ENCODE results near the gene LMNTD1.

LMNTD1 gene

GRCh38 chr12:25587346-25587745, 34.3 kb upstream of the LMNTD1 start:
- no peak for TF ChIP-seq ZFX (IDR thresholded peaks at IDR 0.05)
- TF ChIP-seq, protein P1, sequence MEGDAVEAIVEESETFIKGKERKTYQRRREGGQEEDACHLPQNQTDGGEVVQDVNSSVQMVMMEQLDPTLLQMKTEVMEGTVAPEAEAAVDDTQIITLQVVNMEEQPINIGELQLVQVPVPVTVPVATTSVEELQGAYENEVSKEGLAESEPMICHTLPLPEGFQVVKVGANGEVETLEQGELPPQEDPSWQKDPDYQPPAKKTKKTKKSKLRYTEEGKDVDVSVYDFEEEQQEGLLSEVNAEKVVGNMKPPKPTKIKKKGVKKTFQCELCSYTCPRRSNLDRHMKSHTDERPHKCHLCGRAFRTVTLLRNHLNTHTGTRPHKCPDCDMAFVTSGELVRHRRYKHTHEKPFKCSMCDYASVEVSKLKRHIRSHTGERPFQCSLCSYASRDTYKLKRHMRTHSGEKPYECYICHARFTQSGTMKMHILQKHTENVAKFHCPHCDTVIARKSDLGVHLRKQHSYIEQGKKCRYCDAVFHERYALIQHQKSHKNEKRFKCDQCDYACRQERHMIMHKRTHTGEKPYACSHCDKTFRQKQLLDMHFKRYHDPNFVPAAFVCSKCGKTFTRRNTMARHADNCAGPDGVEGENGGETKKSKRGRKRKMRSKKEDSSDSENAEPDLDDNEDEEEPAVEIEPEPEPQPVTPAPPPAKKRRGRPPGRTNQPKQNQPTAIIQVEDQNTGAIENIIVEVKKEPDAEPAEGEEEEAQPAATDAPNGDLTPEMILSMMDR (conservative IDR thresholded peaks at IDR 0.05): no peak
- H3K27ac ChIP-seq: no peak overlapping the region

GRCh38 chr12:25585662-25586061, 32.6 kb upstream of the LMNTD1 start:
- TF ChIP-seq, protein P1 (conservative IDR thresholded peaks at IDR 0.05): no peak
- no peak for TF ChIP-seq ZFX (IDR thresholded peaks at IDR 0.05)

GRCh38 chr12:25585021-25585523, 32.0 kb upstream of the LMNTD1 start:
- no peak for TF ChIP-seq ZFX (IDR thresholded peaks at IDR 0.05)
- TF ChIP-seq, protein P1 (conservative IDR thresholded peaks at IDR 0.05): no peak
- no peak overlapping the region for H3K27ac ChIP-seq

More at GRCh38 chr12:25585662-25586061, 32.6 kb upstream of the LMNTD1 start:
- H3K27ac ChIP-seq: no peak overlapping the region

DNA sequence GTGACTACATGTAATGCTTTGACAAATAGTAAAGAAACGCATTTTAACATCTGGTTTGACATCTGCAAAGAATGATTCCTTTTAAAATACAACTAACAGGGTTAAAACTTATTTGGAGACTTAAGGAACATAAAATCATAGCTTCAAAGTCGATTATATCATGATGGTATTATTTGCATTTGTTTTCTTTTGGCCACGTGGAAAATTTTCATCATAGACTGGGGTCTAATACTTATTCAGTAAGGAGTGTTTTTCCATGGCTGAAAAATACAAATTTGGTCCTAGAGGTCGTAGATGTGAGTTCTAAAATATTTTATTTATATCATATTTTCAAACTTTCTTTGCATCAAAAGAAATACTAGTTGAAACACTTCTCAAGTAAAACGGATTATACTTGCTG, 31.5 kb upstream of the LMNTD1 start:
- H3K27ac ChIP-seq: no peak overlapping the region
- TF ChIP-seq, protein P1 (conservative IDR thresholded peaks at IDR 0.05): no peak

DNA sequence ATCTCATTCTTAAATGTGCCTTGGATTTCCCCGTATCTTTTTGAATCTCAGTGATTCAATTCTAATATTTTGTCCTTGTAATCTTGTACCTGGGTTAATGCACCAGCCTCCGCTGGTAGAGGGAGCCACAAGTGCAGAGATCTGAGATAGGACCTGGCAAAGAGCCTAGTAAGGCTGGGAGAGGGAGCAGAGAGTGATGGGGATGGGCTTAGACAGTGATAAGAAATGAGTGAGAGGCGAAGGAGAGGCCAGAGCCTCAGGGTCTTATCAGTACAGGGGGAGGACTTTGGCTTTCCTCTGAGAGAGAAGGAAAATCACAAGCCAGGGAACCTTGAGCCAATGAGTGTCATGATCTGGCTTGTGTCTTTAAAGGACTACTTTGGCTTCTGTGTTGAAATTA, 30.5 kb upstream of the LMNTD1 start:
- no peak overlapping the region for H3K27ac ChIP-seq
- no peak for TF ChIP-seq ZFX (IDR thresholded peaks at IDR 0.05)
- TF ChIP-seq, protein P1 (conservative IDR thresholded peaks at IDR 0.05): peak; percentile 56

DNA sequence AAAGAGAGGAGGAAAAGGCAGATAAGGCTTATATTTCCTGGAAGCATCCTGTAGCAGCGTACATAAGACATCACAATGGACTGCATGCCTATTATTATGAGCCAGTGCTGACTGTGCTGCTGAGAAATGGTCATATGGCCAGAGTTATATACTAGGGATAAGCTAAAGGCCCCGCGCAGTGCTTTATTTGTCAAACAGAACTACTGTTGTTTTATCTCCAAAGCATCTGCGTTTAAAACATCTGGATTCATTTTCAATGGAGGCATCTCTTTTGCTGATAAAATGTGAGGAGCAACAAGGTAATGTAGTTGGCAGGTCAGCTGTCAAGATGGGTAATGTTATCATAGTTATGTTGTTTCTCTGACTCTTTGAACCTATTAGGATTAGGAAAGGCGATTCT, 28.0 kb upstream of the LMNTD1 start:
- TF ChIP-seq, protein P1 (conservative IDR thresholded peaks at IDR 0.05): no peak
- no peak for TF ChIP-seq ZFX (IDR thresholded peaks at IDR 0.05)
- no peak overlapping the region for H3K27ac ChIP-seq

- TF ChIP-seq, protein P1 (conservative IDR thresholded peaks at IDR 0.05): no peak
- no peak for TF ChIP-seq ZFX (IDR thresholded peaks at IDR 0.05)
- no peak overlapping the region for H3K27ac ChIP-seq
Measured at GRCh38 chr12:25578411-25579143, 25.5 kb upstream of the LMNTD1 start.

All from C4-2B (cell line).